ENCODE measurements around the gene DPEP1.
"Not testable (repeated sequence)": the region's sequence is repeated elsewhere in the genome, so short reads cannot be mapped to it uniquely, and the experiment has no call there.

DPEP1 gene

GRCh38 chr16:89613231-89613953 is at the start of gene DPEP1:
TSS of gene DPEP1 (plus strand) at chr16:89613642. CDS start at chr16:89630411, 16,769 bp downstream.
- no peak for DNase-seq

GRCh38 chr16:89564476-89565255 is 48.8 kb upstream of the DPEP1 start:
- DNase-seq = no peak

GRCh38 chr16:89565256-89565505 is 48.3 kb upstream of the DPEP1 start:
- no peak for DNase-seq

GRCh38 chr16:89565506-89566372 is 47.7 kb upstream of the DPEP1 start:
- peak; percentile 43 for DNase-seq

GRCh38 chr16:89567656-89568594 is 45.5 kb upstream of the DPEP1 start:
- no peak for DNase-seq

GRCh38 chr16:89569506-89570341 is 43.7 kb upstream of the DPEP1 start:
- no peak for DNase-seq

GRCh38 chr16:89570342-89570923 is 43.0 kb upstream of the DPEP1 start:
- DNase-seq = no peak

GRCh38 chr16:89570983-89571598 is 42.4 kb upstream of the DPEP1 start:
- not testable (repeated sequence) for DNase-seq

GRCh38 chr16:89571636-89572035 is 41.8 kb upstream of the DPEP1 start:
- DNase-seq = no peak

GRCh38 chr16:89572073-89572484 is 41.4 kb upstream of the DPEP1 start:
- no peak for DNase-seq

- DNase-seq = no peak
Observed at GRCh38 chr16:89572485-89573205, 40.8 kb upstream of the DPEP1 start.

- no peak for DNase-seq
Observed at GRCh38 chr16:89573826-89574680, 39.4 kb upstream of the DPEP1 start.

GRCh38 chr16:89574681-89575246 is 38.7 kb upstream of the DPEP1 start:
- no peak for DNase-seq

- no peak for DNase-seq
Observed at GRCh38 chr16:89575247-89576152, 37.9 kb upstream of the DPEP1 start, which contains the start of gene CPNE7. TSS of gene CPNE7 (plus strand) at chr16:89575758. CDS start at chr16:89575898, 140 bp downstream.

GRCh38 chr16:89576153-89577054 is 37.0 kb upstream of the DPEP1 start:
- DNase-seq = no peak
